ENCODE data around the gene TSGA10. TPM values are rescaled to one million over a fixed set of nuclear protein-coding genes. Genes with fewer than 3 reads are reported as not detected.

The TSGA10 gene
- total RNA-seq, 1 experiment from 2014 or later, result 9.9 TPM

DNA sequence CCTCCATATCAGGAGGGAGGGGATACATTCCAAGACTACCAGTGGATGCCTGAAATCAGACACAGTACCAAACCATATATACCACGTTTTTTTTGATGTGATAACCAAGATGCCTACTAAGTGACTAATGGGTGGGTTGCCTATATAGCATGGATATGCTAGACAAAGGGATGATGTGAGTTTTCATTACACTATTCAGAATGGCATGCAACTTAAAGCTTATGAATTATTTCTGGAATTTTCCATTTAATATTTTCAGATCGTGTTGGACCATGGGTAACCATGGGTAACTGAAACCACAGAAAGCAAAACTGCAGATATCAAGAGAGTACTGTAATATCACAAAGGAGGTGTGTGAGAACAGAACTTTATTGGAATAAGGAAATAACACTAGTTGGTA lies 179.1 kb downstream of the TSGA10 start:
- POLR2A ChIA-PET, result no interaction called here
- intact Hi-C loops (cut with micrococcal nuclease; ENCODE audit: unreplicated experiment), result no loop called here
- H3K27me3 ChIP-seq (replicated peaks; ENCODE audit: control insufficient read depth, insufficient read depth, low read length), result no peaks in the 10 kb centered on the region
- no peaks in the 10 kb centered on the region for H3K36me3 ChIP-seq (ENCODE audit: control insufficient read depth, insufficient read depth, low read length)
- Mint-ChIP-seq H3K4me1 (ENCODE audit: low read depth, unreplicated experiment) (no peaks in the 10 kb centered on the region), H3K27me3 (ENCODE audit: insufficient read depth, unreplicated experiment) (no peaks in the 10 kb centered on the region), H3K9me3 (ENCODE audit: unreplicated experiment) (peaks cover 31% of the 10 kb centered on the region), H3K36me3 (ENCODE audit: insufficient read depth, unreplicated experiment) (no peaks in the 10 kb centered on the region), H3K27ac (ENCODE audit: unreplicated experiment) (no peak overlapping the region), H3K4me3 (ENCODE audit: unreplicated experiment) (no peak overlapping the region)
- TF ChIP-seq, protein P1, sequence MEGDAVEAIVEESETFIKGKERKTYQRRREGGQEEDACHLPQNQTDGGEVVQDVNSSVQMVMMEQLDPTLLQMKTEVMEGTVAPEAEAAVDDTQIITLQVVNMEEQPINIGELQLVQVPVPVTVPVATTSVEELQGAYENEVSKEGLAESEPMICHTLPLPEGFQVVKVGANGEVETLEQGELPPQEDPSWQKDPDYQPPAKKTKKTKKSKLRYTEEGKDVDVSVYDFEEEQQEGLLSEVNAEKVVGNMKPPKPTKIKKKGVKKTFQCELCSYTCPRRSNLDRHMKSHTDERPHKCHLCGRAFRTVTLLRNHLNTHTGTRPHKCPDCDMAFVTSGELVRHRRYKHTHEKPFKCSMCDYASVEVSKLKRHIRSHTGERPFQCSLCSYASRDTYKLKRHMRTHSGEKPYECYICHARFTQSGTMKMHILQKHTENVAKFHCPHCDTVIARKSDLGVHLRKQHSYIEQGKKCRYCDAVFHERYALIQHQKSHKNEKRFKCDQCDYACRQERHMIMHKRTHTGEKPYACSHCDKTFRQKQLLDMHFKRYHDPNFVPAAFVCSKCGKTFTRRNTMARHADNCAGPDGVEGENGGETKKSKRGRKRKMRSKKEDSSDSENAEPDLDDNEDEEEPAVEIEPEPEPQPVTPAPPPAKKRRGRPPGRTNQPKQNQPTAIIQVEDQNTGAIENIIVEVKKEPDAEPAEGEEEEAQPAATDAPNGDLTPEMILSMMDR (IDR thresholded peaks at IDR 0.05; ENCODE audit: insufficient read depth in 1 of 2, low read depth in 1 of 2, low read length in 1 of 2, severe bottlenecking in 1 of 2, unreplicated experiment in 1 of 2), result no peak
- BruUV-seq (replicated peaks), result no TSS peak
- DNase-seq, result no peak
- peaks cover 36% of the 10 kb centered on the region for H3K9me3 ChIP-seq
- CTCF ChIA-PET, result no interaction called here
- no peaks in the 10 kb centered on the region for H3K4me1 ChIP-seq
- no peak overlapping the region for H3K4me3 ChIP-seq (ENCODE audit: low read depth, low read length)

DNA sequence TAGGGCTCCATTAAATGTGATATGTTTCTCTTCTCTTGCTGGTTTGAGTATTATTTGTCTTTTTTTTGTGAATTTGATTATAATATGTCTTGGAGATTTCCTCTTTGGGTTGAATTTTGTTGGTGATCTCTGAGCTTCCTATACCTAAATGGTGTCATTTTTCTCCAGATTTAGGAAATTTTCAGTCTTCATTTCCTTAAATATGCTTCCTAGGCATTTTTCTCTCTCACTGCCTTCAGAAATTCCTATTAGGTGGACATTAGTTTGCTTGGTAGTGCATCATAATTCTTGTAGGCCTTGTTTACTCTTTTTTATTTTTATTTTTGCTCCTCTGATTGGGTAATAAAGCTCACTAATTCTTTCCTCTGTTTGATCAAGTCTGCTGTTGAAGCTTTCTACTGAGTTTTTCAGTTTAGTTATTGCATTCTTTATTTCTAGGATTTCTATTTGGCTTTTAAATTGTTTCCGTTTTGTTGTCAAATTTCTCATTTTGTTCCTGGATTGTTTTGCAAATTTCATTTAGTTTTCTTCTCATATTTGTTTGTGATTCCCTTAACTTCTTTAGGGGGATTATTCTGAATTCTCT lies 182.1 kb downstream of the TSGA10 start:
- Histone ChIP-seq H3K4me1 (no peaks in the 10 kb centered on the region), H3K9me3 (peaks cover 38% of the 10 kb centered on the region), H3K36me3 (ENCODE audit: control insufficient read depth, insufficient read depth, low read length) (no peaks in the 10 kb centered on the region), H3K27me3 (replicated peaks; ENCODE audit: control insufficient read depth, insufficient read depth, low read length) (no peaks in the 10 kb centered on the region), H3K4me3 (ENCODE audit: low read depth, low read length) (no peak overlapping the region)
- H3K27ac Mint-ChIP-seq (ENCODE audit: unreplicated experiment), result no peak overlapping the region
- no peak overlapping the region for H3K4me3 Mint-ChIP-seq (ENCODE audit: unreplicated experiment)
- ChIA-PET POLR2A (no interaction called here), CTCF (no interaction called here)
- no peaks in the 10 kb centered on the region for H3K27me3 Mint-ChIP-seq (ENCODE audit: insufficient read depth, unreplicated experiment)
- peaks cover 45% of the 10 kb centered on the region for H3K9me3 Mint-ChIP-seq (ENCODE audit: unreplicated experiment)
- intact Hi-C loops (cut with micrococcal nuclease; ENCODE audit: unreplicated experiment), result no loop called here
- no TSS peak for BruUV-seq (replicated peaks)
- H3K36me3 Mint-ChIP-seq (ENCODE audit: insufficient read depth, unreplicated experiment), result no peaks in the 10 kb centered on the region
- TF ChIP-seq, protein P1 (IDR thresholded peaks at IDR 0.05; ENCODE audit: insufficient read depth in 1 of 2, low read depth in 1 of 2, low read length in 1 of 2, severe bottlenecking in 1 of 2, unreplicated experiment in 1 of 2), result no peak
- no peaks in the 10 kb centered on the region for H3K4me1 Mint-ChIP-seq (ENCODE audit: low read depth, unreplicated experiment)
- no peak for DNase-seq

- H3K27me3 Mint-ChIP-seq (ENCODE audit: insufficient read depth, unreplicated experiment), result peaks cover 10% of the 10 kb centered on the region
- no TSS peak for BruUV-seq (replicated peaks)
- ChIA-PET POLR2A (interaction anchor here (0.6 to 0.9 kb wide), 2 partner anchors 181 to 225 kb away, joined by 3 to 7 read pairs; no protein-coding TSS in a partner anchor), CTCF (no interaction called here)
- no peaks in the 10 kb centered on the region for H3K36me3 ChIP-seq (ENCODE audit: control insufficient read depth, insufficient read depth, low read length)
- H3K4me1 Mint-ChIP-seq (ENCODE audit: low read depth, unreplicated experiment), result peaks cover 7% of the 10 kb centered on the region
- no peak for DNase-seq
- H3K36me3 Mint-ChIP-seq (ENCODE audit: insufficient read depth, unreplicated experiment), result no peaks in the 10 kb centered on the region
- H3K4me3 ChIP-seq (ENCODE audit: low read depth, low read length), result no peak overlapping the region
- no peak overlapping the region for H3K27ac Mint-ChIP-seq (ENCODE audit: unreplicated experiment)
- no peaks in the 10 kb centered on the region for H3K4me1 ChIP-seq
- intact Hi-C loops (cut with micrococcal nuclease; ENCODE audit: unreplicated experiment), result no loop called here
- no peaks in the 10 kb centered on the region for H3K27me3 ChIP-seq (replicated peaks; ENCODE audit: control insufficient read depth, insufficient read depth, low read length)
- no peaks in the 10 kb centered on the region for H3K9me3 ChIP-seq
- H3K9me3 Mint-ChIP-seq (ENCODE audit: unreplicated experiment), result peaks cover 36% of the 10 kb centered on the region
- H3K4me3 Mint-ChIP-seq (ENCODE audit: unreplicated experiment), result no peak overlapping the region
- TF ChIP-seq, protein P1 (IDR thresholded peaks at IDR 0.05; ENCODE audit: insufficient read depth in 1 of 2, low read depth in 1 of 2, low read length in 1 of 2, severe bottlenecking in 1 of 2, unreplicated experiment in 1 of 2), result no peak
Observed at GRCh38 chr2:98959810-98960507, 194.8 kb downstream of the TSGA10 start.

All from Caco-2 (cell line).